ENCODE data around the gene PRKAG2.
A peak's percentile ranks its signal among the peaks of the same experiment; 100 is the strongest.

The PRKAG2 gene

DNA sequence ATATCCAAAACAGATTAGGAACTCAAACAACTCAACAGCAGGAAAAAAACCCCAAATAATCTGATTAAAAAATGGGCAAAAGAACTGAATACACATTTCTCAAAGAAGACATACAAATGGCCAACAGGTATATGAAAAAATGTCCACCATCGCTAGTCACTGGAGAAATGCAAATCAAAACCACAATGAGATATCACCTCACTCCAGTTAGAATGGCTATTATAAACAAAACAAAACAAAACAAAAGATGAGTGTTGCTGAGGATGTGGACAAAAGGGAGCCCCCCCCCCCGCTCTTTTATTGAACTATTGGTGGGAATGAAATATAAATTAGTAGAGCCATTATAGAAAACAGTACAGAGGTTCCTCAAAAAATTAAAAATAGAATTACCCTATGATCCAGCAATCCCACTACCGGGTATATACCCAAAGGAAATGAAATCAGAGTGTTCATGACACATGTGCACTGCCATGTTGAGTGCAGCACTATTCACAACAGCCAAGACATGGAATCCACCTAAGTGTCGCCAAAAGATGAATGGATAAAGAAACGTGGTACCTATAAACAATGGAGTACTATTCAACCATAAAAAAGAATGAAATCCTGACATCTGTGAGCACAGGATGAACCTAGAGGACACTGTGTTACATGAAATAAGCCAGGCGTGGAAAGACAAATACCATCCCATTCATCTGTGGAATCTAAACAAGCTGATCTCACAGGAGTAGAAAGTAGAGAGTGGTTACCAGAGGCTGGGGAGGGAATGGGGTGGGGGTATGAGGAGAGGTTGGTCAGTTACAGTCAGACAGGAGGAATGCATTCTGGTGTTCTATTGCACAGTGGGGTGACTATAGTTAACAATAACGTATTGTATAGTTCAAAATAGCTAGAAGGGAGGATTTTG lies 279.1 kb downstream of the PRKAG2 start:
- peak; percentile 85 for DNase-seq (ENCODE audit: low read depth)
- in situ Hi-C loops (cut with HindIII; ENCODE audit: low sequenced_read_pairs) = no loop called here
- no peak overlapping the region for H3K4me3 ChIP-seq (ENCODE audit: low read depth, low read length)
- TF ChIP-seq, protein P1, sequence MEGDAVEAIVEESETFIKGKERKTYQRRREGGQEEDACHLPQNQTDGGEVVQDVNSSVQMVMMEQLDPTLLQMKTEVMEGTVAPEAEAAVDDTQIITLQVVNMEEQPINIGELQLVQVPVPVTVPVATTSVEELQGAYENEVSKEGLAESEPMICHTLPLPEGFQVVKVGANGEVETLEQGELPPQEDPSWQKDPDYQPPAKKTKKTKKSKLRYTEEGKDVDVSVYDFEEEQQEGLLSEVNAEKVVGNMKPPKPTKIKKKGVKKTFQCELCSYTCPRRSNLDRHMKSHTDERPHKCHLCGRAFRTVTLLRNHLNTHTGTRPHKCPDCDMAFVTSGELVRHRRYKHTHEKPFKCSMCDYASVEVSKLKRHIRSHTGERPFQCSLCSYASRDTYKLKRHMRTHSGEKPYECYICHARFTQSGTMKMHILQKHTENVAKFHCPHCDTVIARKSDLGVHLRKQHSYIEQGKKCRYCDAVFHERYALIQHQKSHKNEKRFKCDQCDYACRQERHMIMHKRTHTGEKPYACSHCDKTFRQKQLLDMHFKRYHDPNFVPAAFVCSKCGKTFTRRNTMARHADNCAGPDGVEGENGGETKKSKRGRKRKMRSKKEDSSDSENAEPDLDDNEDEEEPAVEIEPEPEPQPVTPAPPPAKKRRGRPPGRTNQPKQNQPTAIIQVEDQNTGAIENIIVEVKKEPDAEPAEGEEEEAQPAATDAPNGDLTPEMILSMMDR (IDR thresholded peaks at IDR 0.05; ENCODE audit: low read depth, low read length, missing control alignments) = no peak

DNA sequence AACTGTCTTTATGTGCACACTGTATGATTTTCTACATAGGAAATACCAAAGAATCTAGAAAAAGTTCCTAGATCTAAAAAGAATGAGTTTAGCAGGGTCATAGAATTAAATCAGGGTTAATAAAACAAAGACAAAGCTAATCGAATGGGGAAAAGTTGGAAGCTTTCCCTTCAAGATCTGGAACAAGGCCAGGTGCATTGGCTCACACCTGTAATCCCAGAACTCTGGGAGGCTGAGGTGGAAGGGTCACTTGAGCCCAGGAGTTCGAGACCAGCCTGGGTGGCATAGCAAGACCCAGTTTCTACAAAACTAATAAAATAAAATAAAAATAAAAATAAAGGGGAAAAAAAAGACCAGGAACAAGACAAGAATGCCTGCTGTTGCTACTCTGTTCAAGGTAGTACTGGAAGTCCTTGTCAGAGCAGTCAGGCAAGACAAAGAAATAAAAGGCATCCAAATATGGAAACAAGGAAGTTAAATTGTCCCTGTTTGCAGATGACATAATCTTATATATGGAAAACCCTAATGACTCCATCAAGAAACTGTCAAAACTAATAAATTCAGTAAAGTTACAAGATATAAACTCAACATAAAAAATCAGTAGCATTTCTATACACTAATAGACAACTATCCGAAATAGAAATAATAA lies 281.1 kb downstream of the PRKAG2 start:
- in situ Hi-C loops (cut with HindIII; ENCODE audit: low sequenced_read_pairs) = no loop called here
- H3K4me3 ChIP-seq (ENCODE audit: low read depth, low read length) = no peak overlapping the region
- DNase-seq (ENCODE audit: low read depth) = no peak
- TF ChIP-seq, protein P1 (IDR thresholded peaks at IDR 0.05; ENCODE audit: low read depth, low read length, missing control alignments) = no peak

DNA sequence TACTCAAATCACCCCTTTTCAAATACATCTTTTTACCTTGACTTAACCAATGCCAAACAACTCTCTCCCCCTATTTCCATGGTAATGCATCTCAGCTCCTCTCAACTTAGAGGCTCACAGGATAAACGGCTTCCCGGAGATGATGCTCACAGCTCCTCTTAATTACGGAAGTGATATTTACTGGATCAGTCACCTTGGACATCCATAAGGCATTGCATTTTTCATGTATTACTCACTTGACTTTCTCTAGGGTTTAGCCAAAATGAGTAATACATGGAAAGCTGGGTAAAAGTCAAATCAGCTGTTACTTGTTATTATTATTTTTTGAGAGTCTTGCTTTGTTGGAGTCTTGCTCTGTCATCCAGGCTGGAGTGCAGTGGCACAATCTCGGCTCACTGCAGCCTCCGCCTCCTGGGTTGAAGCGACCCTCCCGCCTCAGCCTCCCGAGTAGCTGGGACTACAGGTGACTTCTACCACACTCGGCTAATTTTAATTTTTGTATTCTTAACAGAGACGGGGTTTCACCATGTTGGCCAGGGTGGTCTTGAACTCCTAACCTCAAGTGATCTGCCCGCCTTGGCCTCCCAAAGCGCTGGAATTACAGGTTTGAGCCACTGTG lies 283.9 kb downstream of the PRKAG2 start:
- DNase-seq (ENCODE audit: low read depth) = peak; percentile 84
- in situ Hi-C loops (cut with HindIII; ENCODE audit: low sequenced_read_pairs) = no loop called here
- H3K4me3 ChIP-seq (ENCODE audit: low read depth, low read length) = no peak overlapping the region
- TF ChIP-seq, protein P1 (IDR thresholded peaks at IDR 0.05; ENCODE audit: low read depth, low read length, missing control alignments) = no peak

DNA sequence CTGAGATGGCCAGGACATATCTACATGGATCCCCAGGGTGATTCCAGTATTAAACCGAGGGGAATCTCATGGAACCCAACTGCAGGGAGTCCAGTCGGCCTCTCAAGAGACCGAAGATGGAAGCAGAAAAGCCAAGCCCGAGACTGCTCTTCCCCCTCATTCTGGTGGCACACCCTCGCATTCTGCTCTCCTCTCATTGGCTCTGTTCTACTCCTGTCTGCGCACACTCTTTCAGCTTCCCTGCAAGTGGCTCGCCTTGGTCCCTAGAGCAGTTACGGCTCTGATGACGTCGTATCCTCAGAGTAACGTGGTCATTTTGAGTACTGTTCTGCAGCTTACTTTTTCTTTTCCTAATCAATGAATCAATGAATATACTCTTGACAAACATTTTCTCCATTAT lies 284.6 kb downstream of the PRKAG2 start:
- TF ChIP-seq, protein P1 (IDR thresholded peaks at IDR 0.05; ENCODE audit: low read depth, low read length, missing control alignments) = no peak
- H3K4me3 ChIP-seq (ENCODE audit: low read depth, low read length) = no peak overlapping the region
- in situ Hi-C loops (cut with HindIII; ENCODE audit: low sequenced_read_pairs) = no loop called here
- no peak for DNase-seq (ENCODE audit: low read depth)

DNA sequence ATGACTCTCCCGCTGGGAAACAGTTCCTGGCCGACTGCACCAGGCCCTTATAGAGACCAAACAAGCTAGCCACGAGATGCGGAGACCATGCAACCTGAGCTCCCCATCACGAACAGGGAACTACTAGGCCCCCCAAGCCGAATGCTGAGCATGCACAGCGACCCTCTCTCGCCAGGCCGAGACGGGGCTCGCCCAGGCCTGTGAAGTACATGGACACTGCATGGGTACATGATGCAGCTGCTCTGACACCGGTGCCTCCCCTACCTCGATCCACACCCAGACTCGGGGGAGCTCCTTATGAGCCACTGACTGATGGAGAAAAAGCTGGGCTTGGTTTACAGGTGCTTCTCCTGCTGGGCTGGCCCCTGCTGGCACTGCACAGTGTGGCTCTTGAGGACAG lies 285.0 kb downstream of the PRKAG2 start:
- no peak for DNase-seq (ENCODE audit: low read depth)
- TF ChIP-seq, protein P1 (IDR thresholded peaks at IDR 0.05; ENCODE audit: low read depth, low read length, missing control alignments) = no peak
- H3K4me3 ChIP-seq (ENCODE audit: low read depth, low read length) = no peak overlapping the region
- in situ Hi-C loops (cut with HindIII; ENCODE audit: low sequenced_read_pairs) = no loop called here
